ENCODE results near the gene GALNT18.

The GALNT18 gene

GRCh38 chr11:11394241-11394640, 227.6 kb downstream of the GALNT18 start:
- H3K27me3 Mint-ChIP-seq: peaks cover 1% of the 10 kb centered on the region
- no peak overlapping the region for H3K4me3 Mint-ChIP-seq
- no peaks in the 10 kb centered on the region for H3K36me3 Mint-ChIP-seq
- no peaks in the 10 kb centered on the region for H3K4me1 Mint-ChIP-seq
- no peak overlapping the region for H3K27ac Mint-ChIP-seq
- no peaks in the 10 kb centered on the region for H3K9me3 Mint-ChIP-seq

- Mint-ChIP-seq H3K4me1 (no peaks in the 10 kb centered on the region), H3K27me3 (peaks cover 6% of the 10 kb centered on the region), H3K4me3 (no peak overlapping the region), H3K9me3 (no peaks in the 10 kb centered on the region), H3K27ac (no peak overlapping the region), H3K36me3 (no peaks in the 10 kb centered on the region)
Measured at GRCh38 chr11:11391796-11392463, 229.9 kb downstream of the GALNT18 start.

GRCh38 chr11:11391169-11391568, 230.6 kb downstream of the GALNT18 start:
- Mint-ChIP-seq H3K27me3 (peaks cover 6% of the 10 kb centered on the region), H3K9me3 (no peaks in the 10 kb centered on the region), H3K36me3 (no peaks in the 10 kb centered on the region), H3K27ac (no peak overlapping the region), H3K4me1 (no peaks in the 10 kb centered on the region), H3K4me3 (no peak overlapping the region)

- H3K27me3 Mint-ChIP-seq: peaks cover 6% of the 10 kb centered on the region
Measured at GRCh38 chr11:11390068-11390771, 231.6 kb downstream of the GALNT18 start.

GRCh38 chr11:11389238-11389637, 232.6 kb downstream of the GALNT18 start:
- peaks cover 6% of the 10 kb centered on the region for H3K27me3 Mint-ChIP-seq
- no peak overlapping the region for H3K4me3 Mint-ChIP-seq
- no peak overlapping the region for H3K27ac Mint-ChIP-seq
- H3K36me3 Mint-ChIP-seq: no peaks in the 10 kb centered on the region
- H3K4me1 Mint-ChIP-seq: no peaks in the 10 kb centered on the region
- H3K9me3 Mint-ChIP-seq: no peaks in the 10 kb centered on the region

More at GRCh38 chr11:11390068-11390771, 231.6 kb downstream of the GALNT18 start:
- H3K36me3 Mint-ChIP-seq: no peaks in the 10 kb centered on the region
- no peak overlapping the region for H3K4me3 Mint-ChIP-seq
- no peaks in the 10 kb centered on the region for H3K4me1 Mint-ChIP-seq
- H3K27ac Mint-ChIP-seq: no peak overlapping the region
- no peaks in the 10 kb centered on the region for H3K9me3 Mint-ChIP-seq

GRCh38 chr11:11387622-11388305, 234.0 kb downstream of the GALNT18 start:
- Mint-ChIP-seq H3K9me3 (no peaks in the 10 kb centered on the region), H3K4me1 (no peaks in the 10 kb centered on the region), H3K27ac (no peak overlapping the region), H3K4me3 (no peak overlapping the region), H3K36me3 (no peaks in the 10 kb centered on the region), H3K27me3 (peaks cover 6% of the 10 kb centered on the region)

GRCh38 chr11:11387207-11387606, 234.6 kb downstream of the GALNT18 start:
- Mint-ChIP-seq H3K4me3 (no peak overlapping the region), H3K36me3 (no peaks in the 10 kb centered on the region), H3K9me3 (no peaks in the 10 kb centered on the region), H3K27ac (no peak overlapping the region), H3K4me1 (no peaks in the 10 kb centered on the region), H3K27me3 (peaks cover 6% of the 10 kb centered on the region)

- Mint-ChIP-seq H3K4me1 (no peaks in the 10 kb centered on the region), H3K27ac (no peak overlapping the region), H3K9me3 (no peaks in the 10 kb centered on the region), H3K27me3 (peaks cover 6% of the 10 kb centered on the region), H3K36me3 (no peaks in the 10 kb centered on the region), H3K4me3 (no peak overlapping the region)
Measured at GRCh38 chr11:11384829-11385228, 237.0 kb downstream of the GALNT18 start.

GRCh38 chr11:11383995-11384394, 237.8 kb downstream of the GALNT18 start:
- Mint-ChIP-seq H3K27ac (no peak overlapping the region), H3K4me1 (no peaks in the 10 kb centered on the region), H3K9me3 (no peaks in the 10 kb centered on the region), H3K27me3 (peaks cover 6% of the 10 kb centered on the region), H3K36me3 (no peaks in the 10 kb centered on the region), H3K4me3 (no peak overlapping the region)

- H3K27me3 Mint-ChIP-seq: peaks cover 2% of the 10 kb centered on the region
- H3K4me1 Mint-ChIP-seq: no peaks in the 10 kb centered on the region
- no peak overlapping the region for H3K27ac Mint-ChIP-seq
- H3K4me3 Mint-ChIP-seq: no peak overlapping the region
- H3K36me3 Mint-ChIP-seq: no peaks in the 10 kb centered on the region
- no peaks in the 10 kb centered on the region for H3K9me3 Mint-ChIP-seq
Measured at GRCh38 chr11:11382858-11383532, 238.8 kb downstream of the GALNT18 start.

- no peaks in the 10 kb centered on the region for H3K36me3 Mint-ChIP-seq
- no peak overlapping the region for H3K4me3 Mint-ChIP-seq
- H3K9me3 Mint-ChIP-seq: no peaks in the 10 kb centered on the region
- no peaks in the 10 kb centered on the region for H3K4me1 Mint-ChIP-seq
- peaks cover 2% of the 10 kb centered on the region for H3K27me3 Mint-ChIP-seq
- H3K27ac Mint-ChIP-seq: no peak overlapping the region
Measured at GRCh38 chr11:11381471-11382105, 240.2 kb downstream of the GALNT18 start.

GRCh38 chr11:11380883-11381282, 240.9 kb downstream of the GALNT18 start:
- H3K4me1 Mint-ChIP-seq: no peaks in the 10 kb centered on the region
- H3K9me3 Mint-ChIP-seq: no peaks in the 10 kb centered on the region
- H3K27ac Mint-ChIP-seq: no peak overlapping the region
- H3K4me3 Mint-ChIP-seq: no peak overlapping the region
- H3K27me3 Mint-ChIP-seq: no peaks in the 10 kb centered on the region
- no peaks in the 10 kb centered on the region for H3K36me3 Mint-ChIP-seq

GRCh38 chr11:11380340-11380739, 241.5 kb downstream of the GALNT18 start:
- Mint-ChIP-seq H3K4me3 (no peak overlapping the region), H3K27ac (no peak overlapping the region), H3K27me3 (no peaks in the 10 kb centered on the region), H3K4me1 (no peaks in the 10 kb centered on the region), H3K36me3 (no peaks in the 10 kb centered on the region), H3K9me3 (no peaks in the 10 kb centered on the region)

GRCh38 chr11:11379661-11380060, 242.1 kb downstream of the GALNT18 start:
- Mint-ChIP-seq H3K9me3 (no peaks in the 10 kb centered on the region), H3K27me3 (no peaks in the 10 kb centered on the region), H3K27ac (no peak overlapping the region), H3K4me3 (no peak overlapping the region), H3K4me1 (no peaks in the 10 kb centered on the region), H3K36me3 (no peaks in the 10 kb centered on the region)

GRCh38 chr11:11378184-11378940, 243.4 kb downstream of the GALNT18 start:
- Mint-ChIP-seq H3K27me3 (no peaks in the 10 kb centered on the region), H3K4me3 (no peak overlapping the region), H3K4me1 (no peaks in the 10 kb centered on the region), H3K9me3 (no peaks in the 10 kb centered on the region), H3K36me3 (no peaks in the 10 kb centered on the region), H3K27ac (no peak overlapping the region)

All from activated naive CD4-positive, alpha-beta T cell treated with anti-CD3 and anti-CD28 coated beads, Interleukin-2, amount 50 U/mL, for 24 hours (primary cell).